COLO668 (cell line): ENCODE measurements around the gene SRP9.

Experiments used
- DNase-seq: peaks from one replicate; lab custom pipeline; 2025; ENCODE audit not compliant: unreplicated experiment; lab: John Stamatoyannopoulos, UW

The SRP9 gene

GRCh38 chr1:225777583-225778336 is at the start of gene SRP9:
Gene SRP9, plus strand, starts transcription at chr1:225777826. Its CDS starts 115 bp downstream, at chr1:225777941.
- peak; percentile 100 for DNase-seq

- no peak for DNase-seq
Observed at GRCh38 chr1:225731491-225731890, 46.1 kb upstream of the SRP9 start.

GRCh38 chr1:225733254-225733653 is 44.4 kb upstream of the SRP9 start:
- no peak for DNase-seq

- no peak for DNase-seq
Observed at GRCh38 chr1:225735252-225736149, 42.1 kb upstream of the SRP9 start.

- DNase-seq: no peak
Observed at GRCh38 chr1:225736437-225737098, 41.1 kb upstream of the SRP9 start.

- DNase-seq: no peak
Observed at GRCh38 chr1:225737161-225737560, 40.5 kb upstream of the SRP9 start.

- no peak for DNase-seq
Observed at GRCh38 chr1:225737866-225738265, 39.8 kb upstream of the SRP9 start.

GRCh38 chr1:225738763-225739162 is 38.9 kb upstream of the SRP9 start:
- DNase-seq: no peak

- no peak for DNase-seq
Observed at GRCh38 chr1:225739542-225740107, 38.0 kb upstream of the SRP9 start.

GRCh38 chr1:225744745-225745144 is 32.9 kb upstream of the SRP9 start:
- DNase-seq: no peak

- DNase-seq: no peak
Observed at GRCh38 chr1:225745273-225745672, 32.4 kb upstream of the SRP9 start.

- peak; percentile 65 for DNase-seq
Observed at GRCh38 chr1:225746361-225747179, 31.1 kb upstream of the SRP9 start.

GRCh38 chr1:225747566-225747965 is 30.1 kb upstream of the SRP9 start:
- no peak for DNase-seq

GRCh38 chr1:225748529-225748928 is 29.1 kb upstream of the SRP9 start:
- no peak for DNase-seq

- DNase-seq: no peak
Observed at GRCh38 chr1:225749706-225750105, 27.9 kb upstream of the SRP9 start.

GRCh38 chr1:225750420-225750819 is 27.2 kb upstream of the SRP9 start:
- no peak for DNase-seq

GRCh38 chr1:225750875-225751824 is 26.5 kb upstream of the SRP9 start:
- no peak for DNase-seq

- no peak for DNase-seq
Observed at GRCh38 chr1:225752245-225752644, 25.4 kb upstream of the SRP9 start.

GRCh38 chr1:225754940-225755641 is 22.5 kb upstream of the SRP9 start:
- DNase-seq: no peak
